Activated CD4-positive, CD25-positive, alpha-beta regulatory T cell (primary cell): ENCODE measurements around the gene UBAP1L.
"Not testable (repeated sequence)": the region's sequence is repeated elsewhere in the genome, so short reads cannot be mapped to it uniquely, and the experiment has no call there.

Experiments
- DNase-seq, 4 experiments: peaks; one replicate each; lab custom pipeline; 2025; lab: John Stamatoyannopoulos, UW

Gene UBAP1L

GRCh38 chr15:65099801-65100200 is 15.2 kb downstream of the UBAP1L start:
- not testable (repeated sequence) for DNase-seq

GRCh38 chr15:65099336-65099735 is 15.7 kb downstream of the UBAP1L start:
- DNase-seq: no peak

GRCh38 chr15:65097651-65098263 is 17.2 kb downstream of the UBAP1L start:
- no peak for DNase-seq

- no peak for DNase-seq
Observed at GRCh38 chr15:65096481-65097385, 18.3 kb downstream of the UBAP1L start.

- no peak for DNase-seq
Observed at GRCh38 chr15:65095747-65096104, 19.3 kb downstream of the UBAP1L start.

- no peak for DNase-seq
Observed at GRCh38 chr15:65095011-65095746, 19.8 kb downstream of the UBAP1L start.

GRCh38 chr15:65094294-65094995 is 20.6 kb downstream of the UBAP1L start:
- no peak for DNase-seq

- DNase-seq: not testable (repeated sequence)
Observed at GRCh38 chr15:65093793-65094170, 21.2 kb downstream of the UBAP1L start.

- DNase-seq: no peak
Observed at GRCh38 chr15:65092911-65093792, 21.8 kb downstream of the UBAP1L start.

GRCh38 chr15:65091946-65092770 is 22.8 kb downstream of the UBAP1L start:
- no peak for DNase-seq

GRCh38 chr15:65089206-65089824 is 25.7 kb downstream of the UBAP1L start:
- DNase-seq: no peak

GRCh38 chr15:65088643-65089021 is 26.4 kb downstream of the UBAP1L start:
- DNase-seq: no peak

- DNase-seq: no peak
Observed at GRCh38 chr15:65087873-65088642, 26.9 kb downstream of the UBAP1L start.

GRCh38 chr15:65087411-65087810 is 27.6 kb downstream of the UBAP1L start:
- no peak for DNase-seq

- DNase-seq: no peak
Observed at GRCh38 chr15:65086680-65087111, 28.3 kb downstream of the UBAP1L start.

GRCh38 chr15:65085990-65086679 is 28.9 kb downstream of the UBAP1L start:
- DNase-seq: no peak

GRCh38 chr15:65085207-65085753 is 29.7 kb downstream of the UBAP1L start:
- DNase-seq: no peak
